HEK293 (cell line): ENCODE data around the gene TEC.

ENCODE experiments used
- CTCF ChIA-PET: fragments of 350-600 bp; formaldehyde crosslinking; extraction: SDS; loops from one replicate; lab custom pipeline; 2021; ENCODE audit warnings: antibody characterized with exemption; lab: Yijun Ruan, JAX
- POLR2A ChIA-PET: fragments of 300-600 bp; formaldehyde crosslinking; extraction: SDS; loops from one replicate; lab custom pipeline; 2020; ENCODE audit warnings: antibody characterized with exemption, inconsistent platforms; lab: Yijun Ruan, JAX
- H3K27ac ChIP-seq: fragments of 200-500 bp; sonication (Bioruptor generic); 2 replicates; pipeline ENCODE4 v1.5.1; 2014; ENCODE audit warnings: low read depth, low read length, control low read depth, inconsistent platforms; ENCODE audit errors: extremely low read depth
- H3K36me3 ChIP-seq, 2 experiments: fragments of 200-500 bp in 1 of 2; sonication (Bioruptor generic) in 1 of 2; 1 replicate in 1 of 2; 2 replicates in 1 of 2; pipeline ENCODE4 v1.5.1; 2014 to 2017; ENCODE audit warnings: inconsistent platforms in 2 of 2, low read length in 2 of 2; ENCODE audit not compliant: control insufficient read depth in 2 of 2, insufficient read depth in 1 of 2
- H3K4me1 ChIP-seq: fragments of 200-500 bp; sonication (Bioruptor generic); 2 replicates; pipeline ENCODE4 v1.5.1; 2014; ENCODE audit warnings: mild to moderate bottlenecking, low read length, inconsistent platforms; ENCODE audit not compliant: control insufficient read depth, insufficient read depth
- H3K4me3 ChIP-seq: 2 replicates; pipeline ENCODE4 v1.5.1; 2011; ENCODE audit warnings: low read depth, mild to moderate bottlenecking, control low read depth, low read length, moderate library complexity
- H3K9me3 ChIP-seq: fragments of 200-500 bp; sonication (Bioruptor generic); 2 replicates; pipeline ENCODE4 v1.5.1; 2014; ENCODE audit warnings: low read depth, low read length, inconsistent platforms; ENCODE audit not compliant: control insufficient read depth, insufficient read depth
- ATF2 ChIP-seq: fragments of 450-650 bp; formaldehyde crosslinking; IDR thresholded peaks from 2 replicates; pipeline ENCODE4 v1.5.1; 2016; ENCODE audit warnings: missing biosample characterization, missing genetic modification characterization, low read depth
- EGR2 ChIP-seq: fragments of 450-650 bp; formaldehyde crosslinking; IDR thresholded peaks from 2 replicates; pipeline ENCODE4 v1.5.1; 2016; ENCODE audit warnings: low read depth, missing biosample characterization, missing genetic modification characterization
- HIC1 ChIP-seq: fragments of 450-650 bp; formaldehyde crosslinking; IDR thresholded peaks from 2 replicates; pipeline ENCODE4 v1.5.1; 2016; ENCODE audit warnings: missing biosample characterization, missing genetic modification characterization
- OSR2 ChIP-seq: fragments of 450-650 bp; formaldehyde crosslinking; IDR thresholded peaks from 2 replicates; pipeline ENCODE4 v1.5.1; 2016; ENCODE audit warnings: missing biosample characterization, missing genetic modification characterization
- ZBTB44 ChIP-seq: fragments of 450-650 bp; IDR thresholded peaks from 2 replicates; pipeline ENCODE4 v1.5.1; 2018; ENCODE audit warnings: missing biosample characterization, mild to moderate bottlenecking, missing genetic modification characterization
- ZBTB8A ChIP-seq: fragments of 450-650 bp; formaldehyde crosslinking; IDR thresholded peaks from 2 replicates; pipeline ENCODE4 v1.5.1; 2016; ENCODE audit warnings: missing biosample characterization, missing genetic modification characterization
- ZIC2 ChIP-seq: fragments of 450-650 bp; formaldehyde crosslinking; IDR thresholded peaks from 2 replicates; pipeline ENCODE4 v1.5.1; 2016; ENCODE audit warnings: missing biosample characterization, missing genetic modification characterization
- ZNF174 ChIP-seq: fragments of 450-650 bp; formaldehyde crosslinking; IDR thresholded peaks from 2 replicates; pipeline ENCODE4 v1.5.0; 2017; ENCODE audit warnings: missing biosample characterization, mild to moderate bottlenecking, missing genetic modification characterization
- ZNF19 ChIP-seq: fragments of 450-650 bp; formaldehyde crosslinking; IDR thresholded peaks from 2 replicates; pipeline ENCODE4; 2016; ENCODE audit warnings: missing biosample characterization, missing genetic modification characterization, low read depth
- ZNF354C ChIP-seq: fragments of 450-650 bp; formaldehyde crosslinking; IDR thresholded peaks from 2 replicates; pipeline ENCODE4 v1.5.1; 2016; ENCODE audit warnings: missing biosample characterization, missing genetic modification characterization, low read depth, borderline replicate concordance
- ZNF391 ChIP-seq: fragments of 450-650 bp; formaldehyde crosslinking; IDR thresholded peaks from 2 replicates; pipeline ENCODE4 v1.5.1; 2016; ENCODE audit warnings: low read depth, missing biosample characterization, missing genetic modification characterization, borderline replicate concordance
- ZNF513 ChIP-seq: fragments of 450-650 bp; IDR thresholded peaks from 2 replicates; pipeline ENCODE4 v1.5.1; 2018; ENCODE audit warnings: missing biosample characterization, missing genetic modification characterization
- ZNF521 ChIP-seq: fragments of 450-650 bp; formaldehyde crosslinking; IDR thresholded peaks from 2 replicates; pipeline ENCODE4 v1.5.1; 2017; ENCODE audit warnings: missing biosample characterization, mild to moderate bottlenecking, missing genetic modification characterization
- ZNF664 ChIP-seq: fragments of 450-650 bp; formaldehyde crosslinking; IDR thresholded peaks from 2 replicates; pipeline ENCODE4 v1.5.1; 2016; ENCODE audit warnings: missing biosample characterization, missing genetic modification characterization
- TF ChIP-seq, protein P1 (sequence below): fragments of 450-650 bp; formaldehyde crosslinking; optimal IDR thresholded peaks from 2 replicates; pipeline ENCODE3; 2016; ENCODE audit warnings: missing biosample characterization, mild to moderate bottlenecking, missing genetic modification characterization

The TEC gene

GRCh38 chr4:48118081-48118480 is 151.6 kb downstream of the TEC start (continued):
- no peak for TF ChIP-seq ATF2

DNA sequence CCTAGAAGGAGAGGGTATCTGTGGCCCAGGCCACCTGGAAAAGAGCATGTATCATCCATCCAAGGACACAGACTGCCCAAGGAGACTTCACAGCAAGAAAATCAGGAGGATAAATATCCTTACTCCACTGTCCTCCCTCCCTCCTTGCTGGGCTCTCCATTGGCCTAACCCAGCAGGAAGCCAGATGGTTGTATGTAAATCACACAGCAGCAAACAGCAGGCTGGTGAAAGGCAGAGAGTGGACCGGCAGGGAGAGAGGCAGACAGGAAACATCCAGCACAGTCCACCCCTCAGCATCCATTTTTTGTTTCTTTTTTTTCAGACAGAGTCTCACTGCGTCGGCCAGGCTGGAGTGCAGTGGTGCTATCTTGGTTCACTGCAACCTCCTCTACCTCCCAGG is 153.1 kb downstream of the TEC start:
- ChIA-PET CTCF (interaction anchor here (1.8 kb wide), 1 partner anchor 11 kb away, joined by 6 read pairs; no protein-coding TSS in a partner anchor), POLR2A (no interaction called here)
- Histone ChIP-seq H3K36me3 (no peaks in the 10 kb centered on the region), H3K4me3 (no peak overlapping the region), H3K27ac (no peak overlapping the region), H3K4me1 (no peaks in the 10 kb centered on the region; the same call in 1 of the 2 replicates), H3K9me3 (no peaks in the 10 kb centered on the region)
- 0 out of 2 replicates have a peak, but pooled peaks have one; percentile 10 for TF ChIP-seq ZIC2 (tag by site-specific recombination)
- TF ChIP-seq OSR2 (tag by site-specific recombination) = no peak

DNA sequence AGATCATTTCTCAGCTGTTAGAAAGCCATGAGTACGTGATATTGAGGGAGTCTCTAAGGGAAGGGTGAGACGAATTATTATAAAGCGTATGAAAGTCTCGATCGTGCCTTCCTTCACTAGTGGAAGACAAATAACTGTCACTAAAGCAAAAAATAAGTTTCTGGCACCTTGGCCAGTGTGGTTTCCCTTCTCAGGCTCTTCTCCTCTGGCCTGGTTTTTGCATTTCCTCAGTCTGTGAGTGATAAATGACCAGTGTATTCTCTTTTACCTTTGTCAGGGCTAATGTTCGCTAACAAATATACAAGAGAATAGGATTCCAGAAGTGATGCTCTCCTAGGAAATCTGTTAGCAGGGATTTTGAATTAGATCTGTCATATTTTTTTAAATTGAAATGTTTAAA is 155.2 kb downstream of the TEC start:
- no peak for TF ChIP-seq ZNF513 (tag by site-specific recombination)
- no peak for TF ChIP-seq ZBTB8A (tag by site-specific recombination)
- TF ChIP-seq ZNF174 (tag by site-specific recombination) = no peak
- TF ChIP-seq ZNF391 = no peak
- TF ChIP-seq ZNF354C (tag by site-specific recombination) = no peak
- no peak for TF ChIP-seq HIC1 (tag by site-specific recombination)
- TF ChIP-seq, protein P1, sequence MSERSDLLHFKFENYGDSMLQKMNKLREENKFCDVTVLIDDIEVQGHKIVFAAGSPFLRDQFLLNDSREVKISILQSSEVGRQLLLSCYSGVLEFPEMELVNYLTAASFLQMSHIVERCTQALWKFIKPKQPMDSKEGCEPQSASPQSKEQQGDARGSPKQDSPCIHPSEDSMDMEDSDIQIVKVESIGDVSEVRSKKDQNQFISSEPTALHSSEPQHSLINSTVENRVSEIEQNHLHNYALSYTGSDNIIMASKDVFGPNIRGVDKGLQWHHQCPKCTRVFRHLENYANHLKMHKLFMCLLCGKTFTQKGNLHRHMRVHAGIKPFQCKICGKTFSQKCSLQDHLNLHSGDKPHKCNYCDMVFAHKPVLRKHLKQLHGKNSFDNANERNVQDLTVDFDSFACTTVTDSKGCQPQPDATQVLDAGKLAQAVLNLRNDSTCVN = no peak
- H3K27ac ChIP-seq = no peak overlapping the region
- H3K4me1 ChIP-seq = no peaks in the 10 kb centered on the region; the same call in 1 of the 2 replicates
- no peaks in the 10 kb centered on the region for H3K36me3 ChIP-seq
- H3K9me3 ChIP-seq = no peaks in the 10 kb centered on the region
- ChIA-PET POLR2A (no interaction called here), CTCF (no interaction called here)
- no peak overlapping the region for H3K4me3 ChIP-seq

GRCh38 chr4:48112017-48112667 is 157.5 kb downstream of the TEC start:
- CTCF ChIA-PET = interaction anchor here (0.6 kb wide), 1 partner anchor 443 kb away, joined by 4 read pairs; no protein-coding TSS in a partner anchor
- no peaks in the 10 kb centered on the region for H3K4me1 ChIP-seq
- TF ChIP-seq ZNF664 = no peak
- no peak for TF ChIP-seq ATF2
- TF ChIP-seq ZNF19 = no peak
- no peak for TF ChIP-seq ZBTB44 (tag by site-specific recombination)
- no peak for TF ChIP-seq ZNF391
- TF ChIP-seq ZNF521 (tag by site-specific recombination) = no peak
- no peak for TF ChIP-seq EGR2 (tag by site-specific recombination)
- TF ChIP-seq, all 188 proteins: peak for 0
- H3K9me3 ChIP-seq = no peaks in the 10 kb centered on the region
- no peaks in the 10 kb centered on the region for H3K36me3 ChIP-seq
- H3K4me3 ChIP-seq = no peak overlapping the region
- POLR2A ChIA-PET = no interaction called here
- H3K27ac ChIP-seq = no peak overlapping the region
